Hematopoietic multipotent progenitor cell (in vitro differentiated cells): ENCODE data around the gene TMEM212. TPM values are rescaled to one million over a fixed set of nuclear protein-coding genes. Genes with fewer than 3 reads are reported as not detected.

Source experiments
- total RNA-seq: library from RNA; depleted of rRNA; stranded (reverse); fragments of >200 nt; gene quantifications from one replicate; pipeline ENCODE4 v1.2.3, GENCODE V29; 2012

Gene TMEM212
- total RNA-seq, 1 donor, result not detected

Other genes starting within 250 kb of the TMEM212 start
- gene PLD1, start 32.9 kb upstream of the TMEM212 start, total RNA-seq, result 4.8 TPM
- gene FNDC3B, start 196.2 kb downstream of the TMEM212 start, total RNA-seq, result 28.0 TPM